HFFc6 (cell line): ENCODE results near the gene USP47. TPM values are rescaled to one million over a fixed set of nuclear protein-coding genes. Genes with fewer than 3 reads are reported as not detected.

ENCODE experiments used
- DNase-seq: peaks from one replicate; pipeline ENCODE4 v3.0.0-alpha.2; 2018
- H3K27ac Mint-ChIP-seq: 2 replicates; pipeline ENCODE4 v1.8.0; 2020; ENCODE audit warnings: mild to moderate bottlenecking, mixed read lengths
- H3K27me3 Mint-ChIP-seq: 2 replicates; pipeline ENCODE4 v1.8.0; 2021; ENCODE audit warnings: mild to moderate bottlenecking, moderate library complexity, mixed read lengths; ENCODE audit not compliant: insufficient read depth
- H3K36me3 Mint-ChIP-seq: 2 replicates; pipeline ENCODE4 v1.8.0; 2021; ENCODE audit warnings: low read depth, mixed read lengths
- H3K4me1 Mint-ChIP-seq: 2 replicates; pipeline ENCODE4 v1.8.0; 2020; ENCODE audit warnings: low read depth, mixed read lengths
- H3K4me3 Mint-ChIP-seq: 2 replicates; pipeline ENCODE4 v1.8.0; 2020; ENCODE audit warnings: mild to moderate bottlenecking, moderate library complexity, mixed read lengths
- H3K9me3 Mint-ChIP-seq: 2 replicates; pipeline ENCODE4 v1.8.0; 2020; ENCODE audit warnings: mild to moderate bottlenecking, mixed read lengths
- long read RNA-seq: library from polyadenylated mRNA; unstranded; transcript quantifications from one replicate; pipeline ENCODE4 v2.0.0, GENCODE V29; 2019
- total RNA-seq, 6 experiments: library from RNA; stranded (reverse); fragmentation: NEBNext Ultra II Directional; extraction: Animal tissue kit (Norgen Biotek cat#: 25700); gene quantifications; 2 replicates in 1 of 6; 3 replicates in 5 of 6; pipeline ENCODE4 v1.2.3, GENCODE V29; 2021
- TF ChIP-seq, protein P1 (sequence below): fragments of 200-600 bp; sonication (generic); IDR thresholded peaks from 2 replicates; pipeline ENCODE4 v1.5.0; 2021; ENCODE audit warnings: antibody characterized with exemption, mild to moderate bottlenecking

Gene USP47
- 10 to 100 TPM; 33.6 to 38.7 (median 35.1) TPM for total RNA-seq
- long read RNA-seq, full-length matches to known transcripts: 15 of 58 reads
- long read RNA-seq, partial matches to known transcripts: 31 of 58 reads
- long read RNA-seq, other reads (novel, unspliced or antisense): 12 of 58 reads

GRCh38 chr11:11841723-11842420 is at the start of gene USP47:
TSS of gene USP47 (plus strand) at chr11:11841972. CDS start at chr11:11842186, 214 bp downstream.
- Mint-ChIP-seq H3K4me3 (no peak within 1 kb of the TSS), H3K36me3 (no peaks in the 10 kb centered on the region), H3K4me1 (peaks cover 5% of the 10 kb centered on the region; the same call in 1 of the 2 replicates), H3K27me3 (no peaks in the 10 kb centered on the region), H3K27ac (no peak within 1 kb of the TSS), H3K9me3 (no peaks in the 10 kb centered on the region)
- DNase-seq: peak; percentile 81
- TF ChIP-seq, protein P1, sequence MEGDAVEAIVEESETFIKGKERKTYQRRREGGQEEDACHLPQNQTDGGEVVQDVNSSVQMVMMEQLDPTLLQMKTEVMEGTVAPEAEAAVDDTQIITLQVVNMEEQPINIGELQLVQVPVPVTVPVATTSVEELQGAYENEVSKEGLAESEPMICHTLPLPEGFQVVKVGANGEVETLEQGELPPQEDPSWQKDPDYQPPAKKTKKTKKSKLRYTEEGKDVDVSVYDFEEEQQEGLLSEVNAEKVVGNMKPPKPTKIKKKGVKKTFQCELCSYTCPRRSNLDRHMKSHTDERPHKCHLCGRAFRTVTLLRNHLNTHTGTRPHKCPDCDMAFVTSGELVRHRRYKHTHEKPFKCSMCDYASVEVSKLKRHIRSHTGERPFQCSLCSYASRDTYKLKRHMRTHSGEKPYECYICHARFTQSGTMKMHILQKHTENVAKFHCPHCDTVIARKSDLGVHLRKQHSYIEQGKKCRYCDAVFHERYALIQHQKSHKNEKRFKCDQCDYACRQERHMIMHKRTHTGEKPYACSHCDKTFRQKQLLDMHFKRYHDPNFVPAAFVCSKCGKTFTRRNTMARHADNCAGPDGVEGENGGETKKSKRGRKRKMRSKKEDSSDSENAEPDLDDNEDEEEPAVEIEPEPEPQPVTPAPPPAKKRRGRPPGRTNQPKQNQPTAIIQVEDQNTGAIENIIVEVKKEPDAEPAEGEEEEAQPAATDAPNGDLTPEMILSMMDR: peak; percentile 74

GRCh38 chr11:11793073-11793472 is 48.7 kb upstream of the USP47 start:
- Mint-ChIP-seq H3K4me1 (peaks cover 1% of the 10 kb centered on the region; the same call in 1 of the 2 replicates), H3K4me3 (no peak overlapping the region), H3K36me3 (no peaks in the 10 kb centered on the region), H3K27ac (no peak overlapping the region), H3K27me3 (peaks cover 5% of the 10 kb centered on the region; the same call in 1 of the 2 replicates), H3K9me3 (no peaks in the 10 kb centered on the region)
- TF ChIP-seq, protein P1: no peak
- DNase-seq: no peak

- no peaks in the 10 kb centered on the region for H3K9me3 Mint-ChIP-seq
- no peaks in the 10 kb centered on the region for H3K36me3 Mint-ChIP-seq
- H3K4me3 Mint-ChIP-seq: no peak overlapping the region
- peak; percentile 67 for DNase-seq
- no peaks in the 10 kb centered on the region for H3K4me1 Mint-ChIP-seq
- H3K27ac Mint-ChIP-seq: no peak overlapping the region
- TF ChIP-seq, protein P1: peak; percentile 98
- H3K27me3 Mint-ChIP-seq: peaks cover 4% of the 10 kb centered on the region; the same call in 1 of the 2 replicates
Observed at GRCh38 chr11:11798586-11799438, 43.0 kb upstream of the USP47 start.

GRCh38 chr11:11805228-11805627 is 36.5 kb upstream of the USP47 start:
- Mint-ChIP-seq H3K27ac (no peak overlapping the region), H3K4me1 (peaks cover 19% of the 10 kb centered on the region), H3K9me3 (no peaks in the 10 kb centered on the region), H3K27me3 (no peaks in the 10 kb centered on the region), H3K4me3 (no peak overlapping the region), H3K36me3 (no peaks in the 10 kb centered on the region)
- TF ChIP-seq, protein P1: no peak
- no peak for DNase-seq

- 0 out of 2 replicates have a peak, but pooled peaks cover 4% of the 10 kb centered on the region for H3K36me3 Mint-ChIP-seq
Observed at GRCh38 chr11:11806074-11806473, 35.7 kb upstream of the USP47 start.

More at GRCh38 chr11:11806074-11806473, 35.7 kb upstream of the USP47 start:
- Mint-ChIP-seq H3K27me3 (no peaks in the 10 kb centered on the region), H3K9me3 (no peaks in the 10 kb centered on the region), H3K27ac (no peak overlapping the region), H3K4me1 (peaks cover 19% of the 10 kb centered on the region), H3K4me3 (no peak overlapping the region)
- no peak for DNase-seq
- TF ChIP-seq, protein P1: no peak
